22Rv1 (cell line): ENCODE data around the gene TCERG1L.

Source experiments
- CTCF ChIP-seq: fragments of 450-650 bp; IDR thresholded peaks from 2 replicates; pipeline ENCODE4 v1.5.1; 2017; ENCODE audit warnings: mild to moderate bottlenecking
- ZFX ChIP-seq: fragments of 450-650 bp; IDR thresholded peaks from 2 replicates; pipeline ENCODE4 v1.6.1; 2017; ENCODE audit warnings: antibody characterized with exemption, borderline replicate concordance

GRCh38 chr10:131127610-131128009, 183.9 kb downstream of the TCERG1L start:
- TF ChIP-seq CTCF = no peak
- TF ChIP-seq ZFX = no peak
